Astrocyte (in vitro differentiated cells and primary cell): ENCODE results near the gene CEP131. TPM values are rescaled to one million over a fixed set of nuclear protein-coding genes. Genes with fewer than 3 reads are reported as not detected.

Experiments used
- DNase-seq: peaks from one replicate; pipeline ENCODE4 v3.0.0-alpha.2; 2010; ENCODE audit warnings: low read depth
- FAIRE-seq: peaks from 2 replicates; lab custom pipeline; 2011; peaks lifted over from hg19 to GRCh38; lab: Jason Lieb, UNC
- H2AFZ ChIP-seq: 2 replicates; pipeline ENCODE4 v1.6.0; 2012; ENCODE audit warnings: low read depth, low read length, inconsistent platforms
- H3K27ac ChIP-seq: 2 replicates; pipeline ENCODE4 v1.5.1; 2011; ENCODE audit warnings: low read depth, low read length, inconsistent platforms
- H3K27me3 ChIP-seq: 2 replicates; pipeline ENCODE4 v1.6.0; 2011; ENCODE audit warnings: low read length, inconsistent platforms; ENCODE audit not compliant: insufficient read depth
- H3K36me3 ChIP-seq: 2 replicates; pipeline ENCODE4 v1.5.1; 2011; ENCODE audit warnings: low read length, inconsistent platforms; ENCODE audit not compliant: insufficient read depth
- H3K4me1 ChIP-seq: 2 replicates; pipeline ENCODE4 v1.5.1; 2011; ENCODE audit warnings: low read length, inconsistent platforms; ENCODE audit not compliant: insufficient read depth
- H3K4me2 ChIP-seq: 2 replicates; pipeline ENCODE4 v1.6.0; 2012; ENCODE audit warnings: low read length, inconsistent platforms
- H3K4me3 ChIP-seq: 2 replicates; pipeline ENCODE4 v1.5.1; 2011; ENCODE audit warnings: low read depth, mild to moderate bottlenecking, low read length, inconsistent platforms; ENCODE audit not compliant: insufficient read depth
- H3K79me2 ChIP-seq: 2 replicates; pipeline ENCODE4 v1.6.0; 2012; ENCODE audit warnings: mild to moderate bottlenecking, low read length, inconsistent platforms; ENCODE audit not compliant: insufficient read depth
- H3K9ac ChIP-seq: 2 replicates; pipeline ENCODE4 v1.6.0; 2012; ENCODE audit warnings: mild to moderate bottlenecking, low read length, inconsistent platforms
- H3K9me3 ChIP-seq: 2 replicates; pipeline ENCODE4 v1.5.1; 2012; ENCODE audit warnings: low read depth, mild to moderate bottlenecking, low read length, inconsistent platforms; ENCODE audit not compliant: insufficient read depth
- H4K20me1 ChIP-seq: 2 replicates; pipeline ENCODE4 v1.6.0; 2012; ENCODE audit warnings: low read length, inconsistent platforms; ENCODE audit not compliant: insufficient read depth
- H3K27ac Mint-ChIP-seq: one replicate; pipeline ENCODE4 v1.8.0; 2021; ENCODE audit warnings: mild to moderate bottlenecking, mixed read lengths; ENCODE audit not compliant: unreplicated experiment
- H3K27me3 Mint-ChIP-seq: one replicate; pipeline ENCODE4 v1.8.0; 2021; ENCODE audit warnings: low read depth, mixed read lengths; ENCODE audit not compliant: unreplicated experiment
- H3K36me3 Mint-ChIP-seq: one replicate; pipeline ENCODE4 v1.8.0; 2021; ENCODE audit warnings: low read depth, mixed read lengths; ENCODE audit not compliant: unreplicated experiment
- H3K4me1 Mint-ChIP-seq: one replicate; pipeline ENCODE4 v1.8.0; 2021; ENCODE audit warnings: low read depth, mixed read lengths; ENCODE audit not compliant: unreplicated experiment
- H3K4me3 Mint-ChIP-seq: one replicate; pipeline ENCODE4 v1.8.0; 2021; ENCODE audit warnings: mild to moderate bottlenecking, moderate library complexity, mixed read lengths; ENCODE audit not compliant: unreplicated experiment
- H3K9me3 Mint-ChIP-seq: one replicate; pipeline ENCODE4 v1.8.0; 2021; ENCODE audit warnings: mild to moderate bottlenecking, mixed read lengths; ENCODE audit not compliant: unreplicated experiment
- CTCF ChIP-seq: IDR thresholded peaks from 2 replicates; pipeline ENCODE4 v1.5.1; 2011; ENCODE audit warnings: low read depth, mild to moderate bottlenecking, inconsistent platforms, low read length, moderate library complexity; ENCODE audit not compliant: insufficient read depth
- EZH2 ChIP-seq: IDR thresholded peaks from 2 replicates; pipeline ENCODE4 v1.6.1; 2012; ENCODE audit warnings: mild to moderate bottlenecking, low read length, inconsistent platforms; ENCODE audit not compliant: insufficient read depth
- total RNA-seq: library from RNA; stranded (reverse); gene quantifications from 2 replicates; pipeline ENCODE4 v1.2.1, GENCODE V29; 2021

CEP131 gene
- total RNA-seq, 1 donor from 2014 or later, result 5.8 TPM

GRCh38 chr17:81263371-81264181, 40.8 kb upstream of the CEP131 start:
- DNase-seq, result no peak
- no peaks in the 10 kb centered on the region for H3K9me3 ChIP-seq
- TF ChIP-seq CTCF, result no peak
- no peak for TF ChIP-seq EZH2
- no peak for FAIRE-seq
- no peaks in the 10 kb centered on the region for H3K4me1 Mint-ChIP-seq
- H2AFZ ChIP-seq, result no peak overlapping the region
- no peak overlapping the region for H3K4me3 ChIP-seq
- H3K27me3 Mint-ChIP-seq, result no peaks in the 10 kb centered on the region
- no peak overlapping the region for H3K9ac ChIP-seq
- no peak overlapping the region for H3K27ac Mint-ChIP-seq
- H3K27ac ChIP-seq, result no peak overlapping the region
- peaks cover 8% of the 10 kb centered on the region for H3K36me3 ChIP-seq
- no peaks in the 10 kb centered on the region for H3K4me1 ChIP-seq
- peaks cover 9% of the 10 kb centered on the region for H4K20me1 ChIP-seq
- no peaks in the 10 kb centered on the region for H3K27me3 ChIP-seq
- no peak overlapping the region for H3K4me3 Mint-ChIP-seq
- H3K9me3 Mint-ChIP-seq, result no peaks in the 10 kb centered on the region
- no peaks in the 10 kb centered on the region for H3K79me2 ChIP-seq
- H3K4me2 ChIP-seq, result no peak overlapping the region
- H3K36me3 Mint-ChIP-seq, result peaks cover 26% of the 10 kb centered on the region

- Mint-ChIP-seq H3K27ac (no peak overlapping the region), H3K4me3 (no peak overlapping the region), H3K36me3 (peaks cover 23% of the 10 kb centered on the region), H3K27me3 (peaks cover 3% of the 10 kb centered on the region), H3K4me1 (peaks cover 2% of the 10 kb centered on the region), H3K9me3 (no peaks in the 10 kb centered on the region)
- H3K9me3 ChIP-seq, result no peaks in the 10 kb centered on the region
- no peaks in the 10 kb centered on the region for H3K27me3 ChIP-seq
- DNase-seq (no peak), FAIRE-seq (no peak)
- no peaks in the 10 kb centered on the region for H3K4me1 ChIP-seq
- no peak overlapping the region for H3K4me3 ChIP-seq
- TF ChIP-seq EZH2 (no peak), CTCF (no peak)
- no peaks in the 10 kb centered on the region for H3K79me2 ChIP-seq
- no peak overlapping the region for H3K4me2 ChIP-seq
- H3K27ac ChIP-seq, result no peak overlapping the region
- peaks cover 10% of the 10 kb centered on the region for H4K20me1 ChIP-seq
- H3K36me3 ChIP-seq, result peaks cover 8% of the 10 kb centered on the region
- no peak overlapping the region for H3K9ac ChIP-seq
- no peak overlapping the region for H2AFZ ChIP-seq
These were observed 39.0 kb upstream of the CEP131 start for GRCh38 chr17:81261582-81262336.
